ENCODE data around the gene ZNF784.

DNA sequence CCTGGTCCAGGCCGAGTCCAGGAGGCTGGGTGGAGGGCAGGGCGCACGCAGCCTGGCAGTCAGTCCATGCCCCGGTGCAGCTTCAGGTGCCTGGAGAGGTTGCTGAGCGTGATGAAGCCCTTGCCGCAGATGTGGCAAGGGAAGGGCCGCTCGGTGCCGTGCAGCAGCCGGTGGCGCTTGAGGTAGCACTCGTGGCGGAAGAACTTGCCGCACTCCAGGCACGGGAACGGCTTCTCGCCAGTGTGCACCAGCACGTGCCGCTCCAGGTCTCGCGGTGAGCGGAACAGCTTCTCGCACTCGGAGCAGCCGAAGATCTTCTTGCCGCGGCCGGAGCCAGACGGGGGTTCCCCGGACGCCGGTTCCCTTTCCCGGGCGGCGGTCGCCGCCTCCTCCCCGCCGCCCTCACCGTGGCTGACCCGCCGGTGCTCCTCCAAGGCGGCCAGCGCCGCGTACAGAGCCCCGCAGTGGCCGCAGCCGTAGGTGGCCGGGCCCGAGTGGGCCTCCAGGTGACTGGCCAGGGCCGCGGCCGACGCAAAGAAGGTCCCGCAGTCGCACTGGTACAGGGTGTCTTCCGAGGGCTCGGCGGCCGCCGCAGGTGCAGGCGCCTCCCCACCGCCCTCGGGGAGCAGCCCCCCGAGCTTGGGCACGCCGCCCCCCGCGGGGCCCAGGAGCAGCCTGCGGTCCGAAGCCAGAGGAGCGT is 31.8 kb downstream of the ZNF784 start:
- TF ChIP-seq, protein P1, sequence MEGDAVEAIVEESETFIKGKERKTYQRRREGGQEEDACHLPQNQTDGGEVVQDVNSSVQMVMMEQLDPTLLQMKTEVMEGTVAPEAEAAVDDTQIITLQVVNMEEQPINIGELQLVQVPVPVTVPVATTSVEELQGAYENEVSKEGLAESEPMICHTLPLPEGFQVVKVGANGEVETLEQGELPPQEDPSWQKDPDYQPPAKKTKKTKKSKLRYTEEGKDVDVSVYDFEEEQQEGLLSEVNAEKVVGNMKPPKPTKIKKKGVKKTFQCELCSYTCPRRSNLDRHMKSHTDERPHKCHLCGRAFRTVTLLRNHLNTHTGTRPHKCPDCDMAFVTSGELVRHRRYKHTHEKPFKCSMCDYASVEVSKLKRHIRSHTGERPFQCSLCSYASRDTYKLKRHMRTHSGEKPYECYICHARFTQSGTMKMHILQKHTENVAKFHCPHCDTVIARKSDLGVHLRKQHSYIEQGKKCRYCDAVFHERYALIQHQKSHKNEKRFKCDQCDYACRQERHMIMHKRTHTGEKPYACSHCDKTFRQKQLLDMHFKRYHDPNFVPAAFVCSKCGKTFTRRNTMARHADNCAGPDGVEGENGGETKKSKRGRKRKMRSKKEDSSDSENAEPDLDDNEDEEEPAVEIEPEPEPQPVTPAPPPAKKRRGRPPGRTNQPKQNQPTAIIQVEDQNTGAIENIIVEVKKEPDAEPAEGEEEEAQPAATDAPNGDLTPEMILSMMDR (IDR thresholded peaks at IDR 0.05), result no peak
- no peak for TF ChIP-seq POLR2A (IDR thresholded peaks at IDR 0.05)
